ENCODE data around the gene GYG2.

GRCh38 chrX:2901367-2902036 is 72.8 kb downstream of the GYG2 start:
- no peak for TF ChIP-seq CTCF (IDR thresholded peaks at IDR 0.05; ENCODE audit: extremely low read depth in 1 of 2, insufficient read depth in 1 of 2, low read depth in 1 of 2, low read length in 2 of 2)
- TF ChIP-seq EZH2 (IDR thresholded peaks at IDR 0.05; ENCODE audit: borderline replicate concordance, low read depth, low read length, severe bottlenecking), result no peak
- no peak for TF ChIP-seq GATA2 (IDR thresholded peaks at IDR 0.05; ENCODE audit: insufficient read depth, insufficient read length, low read depth, low read length)
- no peak for TF ChIP-seq POLR2AphosphoS5 (IDR thresholded peaks at IDR 0.05; ENCODE audit: insufficient read depth, low read depth, low read length)
- no peak for TF ChIP-seq MYC (IDR thresholded peaks at IDR 0.05; ENCODE audit: low read depth, low read length)
- no peak for TF ChIP-seq POLR2A (IDR thresholded peaks at IDR 0.05; ENCODE audit: low read depth, low read length)
- no peak for TF ChIP-seq MAX (IDR thresholded peaks at IDR 0.05; ENCODE audit: insufficient read depth, insufficient read length)
- no peak for TF ChIP-seq FOS (IDR thresholded peaks at IDR 0.05; ENCODE audit: borderline replicate concordance, insufficient read depth, low read length)
- TF ChIP-seq JUN (IDR thresholded peaks at IDR 0.05; ENCODE audit: borderline replicate concordance, insufficient read depth, insufficient read length, low read depth), result no peak
